NCI-H69 (cell line): ENCODE measurements around the gene NHLRC2.

Source experiments
- DNase-seq: peaks from one replicate; lab custom pipeline; 2025; lab: John Stamatoyannopoulos, UW

NHLRC2 gene

GRCh38 chr10:113911113-113911512 is 56.7 kb downstream of the NHLRC2 start:
- DNase-seq: no peak

- no peak for DNase-seq
Measured at GRCh38 chr10:113911839-113912238, 57.4 kb downstream of the NHLRC2 start.

GRCh38 chr10:113912582-113912981 is 58.1 kb downstream of the NHLRC2 start:
- DNase-seq: no peak

- DNase-seq: no peak
Measured at GRCh38 chr10:113914956-113915355, 60.5 kb downstream of the NHLRC2 start.

GRCh38 chr10:113915540-113915939 is 61.1 kb downstream of the NHLRC2 start:
- no peak for DNase-seq

GRCh38 chr10:113916053-113916452 is 61.6 kb downstream of the NHLRC2 start:
- no peak for DNase-seq

- DNase-seq: no peak
Measured at GRCh38 chr10:113917636-113918035, 63.2 kb downstream of the NHLRC2 start.

GRCh38 chr10:113920114-113920513 is 65.7 kb downstream of the NHLRC2 start:
- DNase-seq: no peak

- DNase-seq: no peak
Measured at GRCh38 chr10:113920875-113921274, 66.4 kb downstream of the NHLRC2 start.

GRCh38 chr10:113921561-113922370 is 67.3 kb downstream of the NHLRC2 start:
- DNase-seq: no peak

- DNase-seq: peak; percentile 29
Measured at GRCh38 chr10:113922787-113923570, 68.5 kb downstream of the NHLRC2 start.

GRCh38 chr10:113924186-113924585 is 69.7 kb downstream of the NHLRC2 start:
- DNase-seq: no peak

- no peak for DNase-seq
Measured at GRCh38 chr10:113924664-113925063, 70.2 kb downstream of the NHLRC2 start.

GRCh38 chr10:113927440-113927839 is 73.0 kb downstream of the NHLRC2 start:
- DNase-seq: no peak

GRCh38 chr10:113928830-113929229 is 74.4 kb downstream of the NHLRC2 start:
- DNase-seq: no peak

GRCh38 chr10:113929522-113929921 is 75.1 kb downstream of the NHLRC2 start:
- no peak for DNase-seq

GRCh38 chr10:113930482-113931057 is 76.1 kb downstream of the NHLRC2 start:
- DNase-seq: no peak

- no peak for DNase-seq
Measured at GRCh38 chr10:113932854-113933253, 78.4 kb downstream of the NHLRC2 start.

GRCh38 chr10:113933894-113934532 is 79.6 kb downstream of the NHLRC2 start:
- no peak for DNase-seq

GRCh38 chr10:113937258-113937657 is 82.8 kb downstream of the NHLRC2 start:
- DNase-seq: no peak

- DNase-seq: no peak
Measured at GRCh38 chr10:113937756-113938155, 83.3 kb downstream of the NHLRC2 start.

- no peak for DNase-seq
Measured at GRCh38 chr10:113939212-113939860, 84.9 kb downstream of the NHLRC2 start.
